ENCODE results near the gene PHACTR1. TPM values are rescaled to one million over a fixed set of nuclear protein-coding genes. Genes with fewer than 3 reads are reported as not detected.
A peak's percentile ranks its signal among the peaks of the same experiment; 100 is the strongest.
"Not testable (repeated sequence)": the region's sequence is repeated elsewhere in the genome, so short reads cannot be mapped to it uniquely, and the experiment has no call there.

PHACTR1 gene
- total RNA-seq, 1 experiment from 2014 or later = not detected

GRCh38 chr6:13319891-13320564, 603.5 kb downstream of the PHACTR1 start:
- H2AFZ ChIP-seq (ENCODE audit: low read length) = no peak overlapping the region
- ATAC-seq (no peak), DNase-seq (no peak)
- H3K79me2 ChIP-seq (ENCODE audit: low read length) = no peaks in the 10 kb centered on the region
- no peak overlapping the region for H3K4me2 ChIP-seq (ENCODE audit: low read length)
- no peaks in the 10 kb centered on the region for H3F3A ChIP-seq (ENCODE audit: low read length, unreplicated experiment)
- POLR2A ChIA-PET (ENCODE audit: unreplicated experiment) = no interaction called here
- no peaks in the 10 kb centered on the region for H3K9me2 ChIP-seq (replicated peaks; ENCODE audit: low read length)
- no peaks in the 10 kb centered on the region for H3K27me3 ChIP-seq (ENCODE audit: low read length)
- TF ChIP-seq EZH2 (IDR thresholded peaks at IDR 0.05; ENCODE audit: low read length, unreplicated experiment) (no peak), CTCF (conservative IDR thresholded peaks at IDR 0.05; ENCODE audit: low read depth, low read length) (no peak), EZH2phosphoT487 (IDR thresholded peaks at IDR 0.05; ENCODE audit: borderline replicate concordance, low read length) (no peak)
- no peak overlapping the region for H3K27ac ChIP-seq (ENCODE audit: low read length)
- BruUV-seq (replicated peaks) = no TSS peak
- H4K20me1 ChIP-seq (ENCODE audit: low read length) = no peaks in the 10 kb centered on the region
- H3K4me1 ChIP-seq (ENCODE audit: insufficient read depth, low read length) = no peaks in the 10 kb centered on the region
- peaks cover 38% of the 10 kb centered on the region; the same call in 1 of the 2 replicates for H3K36me3 ChIP-seq (ENCODE audit: low read depth, low read length)
- intact Hi-C loops (cut with micrococcal nuclease) = no loop called here
- no peak overlapping the region for H3K9ac ChIP-seq (ENCODE audit: low read length)
- CTCF ChIA-PET = interaction anchor here (0.6 kb wide), 1 partner anchor 164 kb away, joined by 3 read pairs; no protein-coding TSS in a partner anchor
- no peaks in the 10 kb centered on the region for H3K9me3 ChIP-seq (ENCODE audit: low read length)
- no peak overlapping the region for H3K4me3 ChIP-seq (ENCODE audit: low read length)

GRCh38 chr6:13326031-13326586, 609.5 kb downstream of the PHACTR1 start:
- H4K20me1 ChIP-seq (ENCODE audit: low read length); H3F3A ChIP-seq (ENCODE audit: low read length, unreplicated experiment); H3K27ac ChIP-seq (ENCODE audit: low read length); BruUV-seq (replicated peaks); CTCF ChIA-PET; H3K9ac ChIP-seq (ENCODE audit: low read length); DNase-seq; H3K36me3 ChIP-seq (ENCODE audit: low read depth, low read length); H3K27me3 ChIP-seq (ENCODE audit: low read length); H2AFZ ChIP-seq (ENCODE audit: low read length); H3K9me2 ChIP-seq (replicated peaks; ENCODE audit: low read length); POLR2A ChIA-PET (ENCODE audit: unreplicated experiment); ATAC-seq; H3K9me3 ChIP-seq (ENCODE audit: low read length): not testable (repeated sequence)
- Histone ChIP-seq H3K4me2 (ENCODE audit: low read length) (peak overlapping the region; percentile 93), H3K79me2 (ENCODE audit: low read length) (peaks cover 14% of the 10 kb centered on the region), H3K4me3 (ENCODE audit: low read length) (peak overlapping the region; percentile 90; the same call in 1 of the 2 replicates), H3K4me1 (ENCODE audit: insufficient read depth, low read length) (peaks cover 21% of the 10 kb centered on the region)
- intact Hi-C loops (cut with micrococcal nuclease) = loop anchor here (5.0 kb wide), 1 partner anchor 286 kb away; no protein-coding TSS in a partner anchor

- peak overlapping the region; percentile 76 for H2AFZ ChIP-seq (ENCODE audit: low read length)
- peak overlapping the region; percentile 93 for H3K4me2 ChIP-seq (ENCODE audit: low read length)
- no peaks in the 10 kb centered on the region for H4K20me1 ChIP-seq (ENCODE audit: low read length)
- H3K9me2 ChIP-seq (replicated peaks; ENCODE audit: low read length) = no peaks in the 10 kb centered on the region
- H3K4me1 ChIP-seq (ENCODE audit: insufficient read depth, low read length) = peaks cover 30% of the 10 kb centered on the region
- no TSS peak for BruUV-seq (replicated peaks)
- H3K4me3 ChIP-seq (ENCODE audit: low read length) = peak overlapping the region; percentile 90
- intact Hi-C loops (cut with micrococcal nuclease) = loop anchor here (2.0 to 5.0 kb wide), 2 partner anchors 25 to 285 kb away; no protein-coding TSS in a partner anchor
- H3K27me3 ChIP-seq (ENCODE audit: low read length) = no peaks in the 10 kb centered on the region
- peaks cover 14% of the 10 kb centered on the region for H3K79me2 ChIP-seq (ENCODE audit: low read length)
- peak overlapping the region; percentile 87 for H3K9ac ChIP-seq (ENCODE audit: low read length)
- H3K27ac ChIP-seq (ENCODE audit: low read length) = peak overlapping the region; percentile 76
- no peaks in the 10 kb centered on the region for H3K9me3 ChIP-seq (ENCODE audit: low read length)
- POLR2A ChIA-PET (ENCODE audit: unreplicated experiment) = interaction anchor here (0.6 kb wide), 1 partner anchor 18 kb away, joined by 3 read pairs; no protein-coding TSS in a partner anchor
- peak; percentile 18 for ATAC-seq
- peaks cover 9% of the 10 kb centered on the region for H3F3A ChIP-seq (ENCODE audit: low read length, unreplicated experiment)
- DNase-seq = peak; percentile 35
- TF ChIP-seq EZH2 (IDR thresholded peaks at IDR 0.05; ENCODE audit: low read length, unreplicated experiment) (no peak), CTCF (conservative IDR thresholded peaks at IDR 0.05; ENCODE audit: low read depth, low read length) (no peak), EZH2phosphoT487 (IDR thresholded peaks at IDR 0.05; ENCODE audit: borderline replicate concordance, low read length) (no peak)
- no peaks in the 10 kb centered on the region; the same call in 1 of the 2 replicates for H3K36me3 ChIP-seq (ENCODE audit: low read depth, low read length)
- CTCF ChIA-PET = interaction anchor here (1.1 kb wide), 1 partner anchor 287 kb away, joined by 3 read pairs; the partner anchor contains the start of gene NOL7
Observed at GRCh38 chr6:13327691-13328075, 611.1 kb downstream of the PHACTR1 start.

Measured in PC-3 (cell line).